GM12878 (cell line): Measurements from ENCODE around the gene TMEM35A. TPM values are rescaled to one million over a fixed set of nuclear protein-coding genes. Genes with fewer than 3 reads are reported as not detected.
A peak's percentile ranks its signal among the peaks of the same experiment; 100 is the strongest.

Experiments used
- ATAC-seq: fragments of 200-7000 bp; cut with Tn5 transposase; 3 replicates; pipeline ENCODE4 v1.9.1; 2020; ENCODE audit warnings: mild to moderate bottlenecking, moderate library complexity
- Bru-seq: library from RNA; stranded (reverse); fragments of 400-500 nt; gene quantifications from one replicate; lab custom pipeline; 2021; lab: Mats Ljungman, UMichigan
- BruChase-seq, 2 experiments: library from RNA; stranded (reverse); fragments of 400-500 nt; gene quantifications; one replicate each; lab custom pipeline; 2021; lab: Mats Ljungman, UMichigan
- BruUV-seq: library from RNA; stranded (reverse); fragments of 400-500 nt; replicated peaks from 2 replicates; lab custom pipeline; 2021; lab: Mats Ljungman, UMichigan
- CTCF ChIA-PET: fragments of 300-600 bp; sonication (Branson Sonifier 250); formaldehyde crosslinking; extraction: SDS; loops from one replicate; lab custom pipeline; 2021; ENCODE audit warnings: inconsistent platforms; lab: Yijun Ruan, JAX
- POLR2A ChIA-PET: fragments of 350-600 bp; formaldehyde crosslinking; extraction: SDS; loops from one replicate; lab custom pipeline; 2021; ENCODE audit warnings: inconsistent platforms; lab: Charles Lee
- RAD21 ChIA-PET: fragments of 300-600 bp; sonication (Branson Sonifier 250); formaldehyde crosslinking; loops from one replicate; lab custom pipeline; 2023; ENCODE audit warnings: antibody characterized with exemption; ENCODE audit not compliant: unreplicated experiment; lab: Charles Lee
- SMC1A ChIA-PET: fragments of 300-600 bp; sonication (Branson Sonifier 250); formaldehyde crosslinking; loops from one replicate; lab custom pipeline; 2023; ENCODE audit not compliant: unreplicated experiment, uncharacterized antibody; lab: Charles Lee
- DNase-seq: peaks from one replicate; pipeline ENCODE4 v3.0.0-alpha.2; 2011; ENCODE audit warnings: low read depth, low spot score
- FAIRE-seq: peaks from 3 replicates; lab custom pipeline; 2011; peaks lifted over from hg19 to GRCh38; lab: Jason Lieb, UNC
- H2AFZ ChIP-seq: 2 replicates; pipeline ENCODE4 v1.6.0; 2011; ENCODE audit warnings: low read depth, low read length, control low read depth; ENCODE audit not compliant: control insufficient read depth
- H3K27ac ChIP-seq: 2 replicates; pipeline ENCODE4 v1.5.1; 2011; ENCODE audit warnings: control low read depth; ENCODE audit not compliant: control insufficient read depth, insufficient read depth
- H3K27me3 ChIP-seq, 2 experiments: replicated peaks in 1 of 2; 2 replicates each; pipeline versions ENCODE4 v1.6.0 to v1.6.1; 2011; ENCODE audit warnings: low read length in 1 of 2; ENCODE audit not compliant: control insufficient read depth in 2 of 2, insufficient read depth in 2 of 2
- H3K36me3 ChIP-seq, 2 experiments: 2 replicates each; pipeline ENCODE4 v1.5.1; 2011; ENCODE audit warnings: low read length in 1 of 2; ENCODE audit not compliant: control insufficient read depth in 2 of 2, insufficient read depth in 2 of 2
- H3K4me1 ChIP-seq: 2 replicates; pipeline ENCODE4 v1.6.1; 2011; ENCODE audit warnings: mild to moderate bottlenecking, low read length, moderate library complexity, mixed read lengths; ENCODE audit not compliant: control insufficient read depth, insufficient read depth
- H3K4me2 ChIP-seq: 2 replicates; pipeline ENCODE4 v1.6.0; 2011; ENCODE audit warnings: control low read depth; ENCODE audit not compliant: control insufficient read depth, insufficient read depth
- H3K4me3 ChIP-seq: fragments of 200-600 bp; sonication (generic); 2 replicates; pipeline ENCODE4 v1.5.1; 2016
- H3K79me2 ChIP-seq: 2 replicates; pipeline ENCODE4 v1.6.0; 2011; ENCODE audit warnings: low read length; ENCODE audit not compliant: control insufficient read depth, insufficient read depth
- H3K9ac ChIP-seq: 2 replicates; pipeline ENCODE4 v1.8.0; 2011; ENCODE audit warnings: low read length, control low read depth, mixed read lengths; ENCODE audit not compliant: control insufficient read depth, insufficient read depth
- H3K9me3 ChIP-seq: replicated peaks from 3 replicates; pipeline ENCODE4 v1.5.1; 2011; ENCODE audit warnings: mild to moderate bottlenecking, low read length; ENCODE audit not compliant: control insufficient read depth, insufficient read depth
- H4K20me1 ChIP-seq: 2 replicates; pipeline ENCODE4 v1.6.0; 2011; ENCODE audit not compliant: control insufficient read depth, insufficient read depth
- FOXM1 ChIP-seq: IDR thresholded peaks from 2 replicates; pipeline ENCODE4 v1.6.1; 2012; ENCODE audit warnings: low read depth, mild to moderate bottlenecking, inconsistent platforms, low read length, moderate library complexity
- MYC ChIP-seq: IDR thresholded peaks from 2 replicates; pipeline ENCODE4 v1.6.1; 2011; ENCODE audit warnings: mild to moderate bottlenecking, low read length, moderate library complexity, inconsistent platforms; ENCODE audit not compliant: insufficient read depth, insufficient replicate concordance, insufficient read length, severe bottlenecking
- SREBF1 ChIP-seq: IDR thresholded peaks from 2 replicates; pipeline ENCODE4 v1.6.1; 2012; ENCODE audit warnings: mild to moderate bottlenecking, low read length
- SUPT20H ChIP-seq: IDR thresholded peaks from 2 replicates; pipeline ENCODE4 v1.6.1; 2011; ENCODE audit warnings: low read depth, mild to moderate bottlenecking, low read length, moderate library complexity, borderline replicate concordance; ENCODE audit not compliant: control insufficient read depth
- WGBS: methylation state at CpG from one replicate; pipeline ENCODE4 v1.1.6; 2016; ENCODE audit warnings: low lambda C conversion rate; ENCODE audit not compliant: insufficient replicate concordance, insufficient coverage; ENCODE audit errors: missing lambda C conversion rate; 5-methylcytosine and 5-hydroxymethylcytosine counted together
- in situ Hi-C: fragments of 300-500 bp; cut with MboI; formaldehyde crosslinking; loops from 9 replicates; pipeline ENCODE4 v1.14.3; 2018; ENCODE audit warnings: mixed read lengths
- intact Hi-C: fragments of 100-400 bp; cut with micrococcal nuclease; formaldehyde crosslinking; loops from one replicate; pipeline ENCODE4 v1.14.2; 2022; ENCODE audit not compliant: unreplicated experiment
- long read RNA-seq, 2 experiments: library from polyadenylated mRNA; unstranded; transcript quantifications; one replicate each; pipeline ENCODE4 v2.0.0, GENCODE V29; 2019 to 2020
- polyA minus RNA-seq, 3 experiments: library from RNA; depleted of rRNA, polyadenylated mRNA; stranded (reverse); fragments of >200 nt; gene quantifications; 2 replicates each; pipeline ENCODE4 v1.2.3, GENCODE V29; 2011
- polyA plus RNA-seq, 11 experiments: library from polyadenylated mRNA; depleted of rRNA in 4 of 11; unstranded in 6 of 11; stranded (reverse) in 5 of 11; fragments of >200 nt; fragmentation: Nextera tagmentation in 4 of 11; fragmentation: Illumina TruSeq in 1 of 11; extraction: Ambion mirVana in 4 of 11; extraction: Trizol in 1 of 11; gene quantifications; 1 replicate in 1 of 11; 2 replicates in 10 of 11; pipeline versions ENCODE4 v1.2.1 to v1.2.3, GENCODE V29; 2011 to 2016; ENCODE audit warnings: inconsistent platforms in 2 of 11, missing spikeins in 2 of 11, low read depth in 1 of 11
- total RNA-seq, 4 experiments: library from RNA; depleted of rRNA in 3 of 4; stranded (reverse); fragments of >200 nt in 3 of 4; fragmentation: Illumina TruSeq in 1 of 4; extraction: Trizol in 1 of 4; gene quantifications; 2 replicates each; pipeline versions ENCODE4 v1.2.1 to v1.2.3, GENCODE V29; 2013 to 2021

Gene TMEM35A
- total RNA-seq (2013; cell fraction: nucleolus; rRNA removed) = not detected in 2 replicates
- total RNA-seq (2014; rRNA removed) (not detected in 2 replicates), total RNA-seq (2014; rRNA removed; fragmentation: Illumina TruSeq; extraction: Trizol) (not detected in 2 replicates), total RNA-seq (2021) (not detected in 2 replicates), polyA plus RNA-seq (2011; rRNA removed) (not detected in 2 replicates), polyA plus RNA-seq (2014; fragmentation: Illumina TruSeq; extraction: Trizol) (not detected in 2 replicates), polyA plus RNA-seq (2014; fragmentation: Nextera tagmentation; extraction: Ambion mirVana) (not detected), polyA plus RNA-seq (2014; rRNA removed) (not detected in 2 replicates), polyA plus RNA-seq (2016; fragmentation: Nextera tagmentation; extraction: Ambion mirVana) (not detected), polyA minus RNA-seq (2011; rRNA and poly(A)+ RNA removed) (not detected in 2 replicates), Bru-seq, nascent RNA (percentile 5 among the genes with signal in this experiment), BruChase-seq, experiment 1, labeled RNA remaining after a 6-hour chase (not detected), BruChase-seq, experiment 2, labeled RNA remaining after a 2-hour chase (not detected)
- polyA plus RNA-seq (2011; ENCODE audit: low read depth) = not detected
- polyA plus RNA-seq (2011; cell fraction: cytosol; rRNA removed) = not detected in 2 replicates
- polyA plus RNA-seq (2011; cell fraction: nucleus; rRNA removed) = not detected in 2 replicates
- not detected in 2 replicates for polyA plus RNA-seq (2012)
- polyA minus RNA-seq (2011; cell fraction: cytosol; rRNA and poly(A)+ RNA removed) = not detected in 2 replicates
- polyA minus RNA-seq (2011; cell fraction: nucleus; rRNA and poly(A)+ RNA removed) = not detected in 2 replicates
- long read RNA-seq, experiment 1 = 0 reads
- long read RNA-seq, experiment 2 = 0 reads

GRCh38 chrX:101078716-101079598, at the start of gene TMEM35A:
Gene TMEM35A, plus strand, starts transcription at chrX:101078879. Its CDS starts 124 bp downstream, at chrX:101079003.
- H3K27ac ChIP-seq = no peak within 1 kb of the TSS
- no peak within 1 kb of the TSS for H3K4me3 ChIP-seq
- no peak for DNase-seq
- H3K9me3 ChIP-seq = no peaks in the 10 kb centered on the region
- SMC1A ChIA-PET = no interaction called here
- RAD21 ChIA-PET = no interaction called here
- no peaks in the 10 kb centered on the region for H3K79me2 ChIP-seq
- no peak for FAIRE-seq
- BruUV-seq = no TSS peak
- TF ChIP-seq SREBF1 (no peak), MYC (no peak), SUPT20H (no peak), FOXM1 (no peak)
- CTCF ChIA-PET = no interaction called here
- H3K4me2 ChIP-seq = no peak within 1 kb of the TSS
- H3K9ac ChIP-seq = no peak within 1 kb of the TSS
- POLR2A ChIA-PET = no interaction called here
- H3K27me3 ChIP-seq = peaks cover 0 to 2% of the 10 kb centered on the region in 2 experiments; a peak in 3 of 4 replicates
- WGBS = 24% methylated on average over 22 of the region's 23 CpGs
- in situ Hi-C loops = no loop called here
- no peaks in the 10 kb centered on the region for H3K36me3 ChIP-seq
- intact Hi-C loops = no loop called here
- no peaks in the 10 kb centered on the region for H3K4me1 ChIP-seq
- peak; percentile 45 for ATAC-seq
- H4K20me1 ChIP-seq = no peaks in the 10 kb centered on the region
- no peak within 1 kb of the TSS for H2AFZ ChIP-seq
